IPS-NIHi7 (cell line): ENCODE data around the gene STRIT1.

Experiments
- DNase-seq: peaks from one replicate; pipeline ENCODE4 v3.0.0; 2012; ENCODE audit warnings: mixed read lengths; ENCODE audit errors: extremely low spot score

Gene STRIT1

DNA sequence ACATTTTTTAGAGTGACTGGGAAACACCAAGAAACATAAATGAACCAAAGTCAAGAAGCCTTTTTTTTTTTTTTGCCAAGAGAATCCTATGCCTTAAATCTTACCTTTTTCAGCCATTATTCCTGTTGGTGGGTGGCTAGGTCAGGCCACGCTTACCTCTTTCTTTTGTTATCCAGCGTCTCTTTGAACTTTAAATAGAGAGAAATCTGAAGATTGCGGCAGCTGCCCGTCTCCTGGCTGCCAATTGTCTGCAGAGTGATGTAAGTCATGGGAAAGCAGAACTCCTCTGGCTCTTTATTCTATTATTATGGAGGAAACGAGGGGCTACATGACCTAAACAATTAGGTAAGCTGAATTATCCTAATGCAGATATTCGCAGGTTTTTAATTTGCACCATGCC is at the start of gene STRIT1:
STRIT1 (minus strand) TSS at position 168 of the 400 bp plus-strand sequence.
- no peak for DNase-seq

DNA sequence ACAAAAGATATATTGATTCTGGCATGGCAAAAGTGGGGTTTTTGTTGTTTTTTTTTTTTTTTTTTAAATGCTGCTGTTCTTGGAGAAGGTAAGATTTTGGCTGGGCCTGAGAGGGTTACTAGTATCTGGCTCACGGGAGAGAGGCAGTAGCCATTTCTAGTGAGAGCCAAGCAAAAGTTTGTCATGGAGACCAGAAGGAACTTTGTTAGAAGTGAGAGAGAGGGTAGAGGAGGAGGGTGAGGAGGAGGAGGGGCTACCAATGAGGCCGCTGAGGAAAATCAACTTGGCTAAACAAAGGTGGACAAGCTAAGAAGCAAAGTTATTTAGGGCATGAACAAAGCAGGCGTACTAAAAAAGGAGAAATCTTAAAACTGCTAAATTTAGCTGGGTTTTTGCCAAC is 48.9 kb upstream of the STRIT1 start:
- DNase-seq, result no peak

DNA sequence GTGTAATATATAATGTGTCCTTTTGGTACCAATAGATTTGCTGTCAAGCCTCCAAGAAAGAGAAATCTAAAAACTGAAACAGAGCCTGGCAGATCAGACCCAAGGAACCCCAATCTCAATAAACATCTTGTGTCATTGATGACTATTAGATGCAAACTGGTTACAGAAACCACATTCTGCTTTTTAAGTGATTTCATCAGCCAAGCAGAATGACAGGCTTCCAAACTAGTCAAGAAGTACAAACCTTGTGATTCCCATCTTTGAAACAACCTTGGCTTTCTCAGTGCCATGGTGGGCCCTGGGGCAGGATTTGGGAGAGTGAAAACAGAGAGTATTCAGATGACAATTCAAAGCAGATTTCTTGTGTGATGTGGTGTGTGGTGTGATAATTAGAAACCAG is 45.6 kb upstream of the STRIT1 start:
- no peak for DNase-seq

DNA sequence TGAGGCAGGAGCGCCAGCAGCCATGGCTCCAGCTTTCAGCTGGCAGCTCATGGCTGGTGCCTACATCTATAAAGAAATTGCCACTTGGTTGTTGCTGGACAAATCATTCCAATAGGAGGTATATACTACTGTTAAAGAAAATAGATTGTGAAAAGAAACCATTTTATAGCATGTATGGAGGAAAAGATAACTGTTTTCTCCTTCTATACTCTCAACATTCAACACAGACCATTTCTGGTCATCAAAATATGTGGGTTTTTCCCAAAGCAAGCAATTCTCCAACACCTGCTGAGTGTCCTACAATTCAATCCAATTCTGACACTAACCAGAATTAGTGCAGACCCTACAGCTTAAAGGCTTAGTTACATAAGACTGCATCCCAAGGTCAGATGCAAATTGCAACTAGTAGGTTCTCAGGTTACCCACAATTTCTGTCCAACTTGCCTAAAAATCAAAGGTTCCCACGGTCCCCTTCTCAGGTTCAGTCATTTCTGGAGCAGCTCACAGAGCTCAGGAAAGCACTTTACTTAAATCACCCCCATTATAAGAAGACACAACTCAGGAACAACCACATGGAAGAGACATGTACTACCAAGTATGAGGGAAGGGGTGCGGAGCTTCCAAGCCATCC is 42.4 kb upstream of the STRIT1 start:
- no peak for DNase-seq

DNA sequence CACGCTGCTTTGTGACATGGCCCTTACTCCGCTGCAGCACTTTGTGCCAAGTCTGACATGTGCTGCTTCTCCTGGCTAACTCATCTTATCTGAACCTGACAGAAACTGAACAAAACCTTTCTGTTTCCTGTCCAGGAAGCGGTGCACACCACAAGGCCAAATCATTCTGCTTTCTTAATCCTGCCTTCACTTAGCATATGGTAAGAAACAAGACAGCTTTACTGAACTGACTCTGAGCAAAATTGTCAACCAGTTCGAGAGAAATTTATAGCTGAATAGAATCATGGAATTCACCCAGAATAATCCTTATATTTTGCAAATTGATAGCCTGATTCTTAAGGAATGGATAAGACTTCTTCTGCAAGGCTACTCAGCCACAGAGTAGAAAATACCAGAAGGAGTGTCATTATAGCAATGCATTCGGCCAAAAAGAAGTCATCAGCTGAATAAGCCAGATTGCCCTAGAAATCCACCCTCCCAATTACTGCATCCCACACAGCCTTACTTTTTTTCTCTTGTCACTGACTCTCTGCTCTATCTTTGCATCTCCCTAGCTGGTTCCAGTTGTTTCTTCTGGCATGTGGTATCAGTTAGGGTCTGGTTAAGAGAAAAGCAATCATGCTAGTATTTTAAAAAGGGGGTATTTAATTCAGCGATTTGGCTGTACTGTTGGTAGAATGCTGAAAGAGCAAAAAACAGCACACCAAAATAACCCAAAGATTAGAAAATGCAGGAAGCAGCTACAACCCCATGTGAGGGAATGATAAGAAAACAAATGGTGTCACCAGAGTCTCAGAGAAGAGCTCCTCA is 41.6 kb upstream of the STRIT1 start:
- no peak for DNase-seq

DNA sequence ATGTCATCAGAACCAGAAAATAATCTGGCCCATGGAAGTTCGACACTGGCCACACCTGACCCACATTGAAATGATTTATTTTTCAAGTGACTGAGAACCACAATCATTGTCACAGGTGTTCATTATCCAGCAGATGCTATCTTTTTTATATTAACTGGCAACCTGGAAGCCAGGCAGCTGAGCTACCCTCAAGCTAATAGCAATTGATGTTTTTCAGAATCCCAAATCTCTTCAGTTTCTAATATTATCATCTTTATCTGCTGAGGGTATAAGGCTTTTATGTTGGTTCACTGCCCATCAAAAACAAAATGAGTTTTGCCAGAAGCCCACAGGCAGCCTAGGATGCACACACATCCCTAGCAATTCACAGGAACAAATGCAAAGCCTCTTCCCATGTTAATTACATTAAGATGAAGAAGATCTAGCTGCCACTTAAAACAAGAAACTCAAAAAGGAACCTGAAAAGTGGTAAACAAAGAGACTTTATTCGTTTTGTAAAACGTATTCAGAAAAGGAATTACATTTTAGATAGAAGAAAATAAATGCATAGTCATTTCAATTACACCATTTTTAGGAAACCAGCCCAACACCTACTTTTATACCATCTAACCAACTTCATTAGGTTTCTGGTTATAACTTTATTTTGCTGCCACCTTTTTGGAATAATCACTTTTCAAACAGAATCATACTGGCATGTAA is 40.9 kb upstream of the STRIT1 start:
- no peak for DNase-seq

DNA sequence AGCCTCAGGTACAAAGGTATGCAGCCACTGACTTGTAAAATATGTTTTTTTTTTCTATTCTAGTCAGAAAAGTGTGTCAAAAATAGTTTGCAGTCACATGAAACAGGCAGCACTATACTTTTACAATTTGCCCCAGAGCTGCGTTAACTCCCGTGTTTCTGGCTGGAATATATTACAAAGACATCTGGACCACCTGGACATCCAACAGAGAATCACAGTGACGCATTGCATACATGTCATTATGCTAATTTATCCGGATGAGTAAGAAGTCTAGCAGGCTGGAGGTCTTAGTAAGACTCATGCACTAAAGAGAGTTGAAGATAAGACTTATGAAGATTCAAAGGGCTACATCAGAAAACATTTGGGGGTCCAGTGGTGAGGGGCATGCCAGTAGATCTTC is 39.2 kb upstream of the STRIT1 start:
- no peak for DNase-seq

DNA sequence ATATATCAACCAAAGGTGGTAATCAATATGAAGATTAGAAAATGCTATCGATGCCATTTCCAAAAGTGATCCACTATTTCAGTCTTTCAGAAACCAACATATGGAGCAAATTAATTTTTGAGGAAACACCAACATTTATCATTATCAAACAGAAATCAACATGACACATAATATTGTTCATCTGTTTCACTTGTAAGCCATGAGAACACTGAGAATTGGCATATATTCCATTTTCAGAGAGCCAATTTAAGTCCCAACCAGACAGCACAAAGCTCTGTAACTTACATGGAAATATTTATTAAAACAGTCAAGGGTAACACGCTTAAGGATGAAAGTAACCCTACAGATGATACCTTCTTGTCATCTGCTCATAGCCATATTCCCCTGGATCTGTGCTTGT is 37.6 kb upstream of the STRIT1 start:
- DNase-seq, result no peak

DNA sequence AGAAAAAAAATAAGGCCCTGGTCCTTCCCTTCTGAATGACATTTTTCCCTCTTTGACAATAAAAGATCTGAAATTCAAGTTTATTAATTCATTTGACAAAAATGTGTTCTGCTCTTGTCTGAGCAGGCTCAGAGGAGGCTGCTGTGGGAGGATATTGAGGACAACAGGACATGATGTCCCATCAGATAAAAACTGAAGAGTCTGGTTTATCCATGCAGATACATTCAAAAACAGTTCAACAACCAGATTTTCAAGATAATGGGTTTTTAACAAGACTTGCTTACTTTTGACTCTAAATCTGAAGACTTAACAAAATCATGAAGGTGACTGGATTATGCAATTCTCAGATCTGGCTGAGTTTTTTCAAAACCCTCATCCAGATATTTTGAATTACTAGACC is 36.9 kb upstream of the STRIT1 start:
- DNase-seq, result no peak

DNA sequence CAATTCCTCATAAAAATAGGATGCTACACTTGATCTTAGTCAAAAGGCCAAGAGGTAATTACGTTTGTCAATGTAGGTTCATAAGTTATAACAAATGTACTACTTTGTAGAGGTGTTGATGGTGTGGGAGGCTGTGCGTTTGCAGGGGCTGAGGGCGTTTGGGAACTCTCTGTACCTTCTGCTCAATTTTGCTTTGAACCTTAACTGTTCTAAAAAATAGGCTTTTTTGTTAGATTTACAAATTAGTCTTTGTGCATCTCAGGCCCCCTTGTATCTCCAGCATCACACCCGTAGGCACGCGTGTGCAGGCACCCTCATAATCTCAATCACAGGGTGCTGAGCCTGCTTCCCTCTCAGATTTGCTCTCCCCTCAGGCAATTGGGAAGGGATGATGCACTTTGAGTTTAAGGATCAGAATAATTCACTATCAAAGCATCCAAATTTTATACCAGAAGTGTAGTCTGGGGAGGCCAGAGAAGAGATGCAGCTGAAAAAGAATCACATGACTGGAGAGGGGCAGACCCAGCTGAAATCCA is 36.1 kb upstream of the STRIT1 start:
- no peak for DNase-seq

DNA sequence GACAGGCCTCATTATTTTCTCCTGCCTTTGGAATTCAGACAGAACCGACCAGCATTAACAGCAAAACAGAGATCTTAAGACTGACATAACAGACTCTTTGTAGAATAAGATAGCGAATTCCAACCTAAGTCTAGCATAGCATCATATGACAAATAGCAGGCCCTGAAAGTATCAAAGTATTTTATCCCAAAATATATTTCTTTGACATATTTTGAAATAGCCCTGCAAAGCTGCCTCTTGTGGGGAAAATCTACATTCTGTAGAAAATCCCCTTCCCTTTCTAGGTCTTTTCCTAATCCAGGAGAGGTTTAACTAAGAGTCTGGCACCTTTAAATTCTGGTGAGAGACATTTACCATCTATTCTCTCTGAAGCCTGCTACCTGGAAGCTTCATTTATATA is 34.4 kb upstream of the STRIT1 start:
- DNase-seq, result no peak

DNA sequence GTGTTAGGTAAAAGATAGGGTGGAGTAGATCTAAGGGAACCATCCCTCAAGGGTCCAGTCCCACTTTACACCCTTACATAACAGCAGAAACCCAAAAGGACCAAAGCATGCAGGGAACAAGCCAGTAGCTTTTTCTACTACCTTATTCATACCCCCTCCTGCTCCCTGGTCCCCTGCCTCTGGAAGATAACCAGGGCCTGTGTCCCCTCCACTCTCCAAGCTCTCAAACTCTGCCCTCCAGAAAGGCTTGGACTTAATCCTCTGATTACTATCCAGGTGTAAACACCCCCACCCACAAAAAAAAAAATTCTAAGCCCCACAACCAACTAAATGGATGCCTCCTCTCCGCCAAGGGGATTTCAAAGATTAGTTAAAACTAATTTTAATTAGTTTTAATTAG is 33.9 kb upstream of the STRIT1 start:
- no peak for DNase-seq

DNA sequence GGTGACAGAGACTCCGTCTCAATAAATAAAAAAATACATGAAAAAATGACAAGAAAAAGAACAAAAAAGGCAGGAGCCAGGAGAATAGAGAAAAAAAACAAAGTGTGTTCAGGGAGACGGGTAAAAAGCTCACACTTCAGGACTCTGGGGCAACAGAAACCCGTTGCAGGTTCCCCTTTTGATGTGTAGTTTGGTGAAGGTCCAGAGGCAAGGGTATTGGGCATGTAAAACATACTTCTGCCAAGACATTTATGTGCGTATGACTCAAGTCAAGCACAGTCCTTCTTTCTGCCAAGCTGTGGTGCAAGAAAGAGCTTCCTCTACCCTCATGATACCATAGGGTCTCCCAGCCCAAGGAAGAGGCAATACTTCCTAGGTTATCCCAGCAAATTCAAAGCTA is 33.4 kb upstream of the STRIT1 start:
- DNase-seq, result no peak

DNA sequence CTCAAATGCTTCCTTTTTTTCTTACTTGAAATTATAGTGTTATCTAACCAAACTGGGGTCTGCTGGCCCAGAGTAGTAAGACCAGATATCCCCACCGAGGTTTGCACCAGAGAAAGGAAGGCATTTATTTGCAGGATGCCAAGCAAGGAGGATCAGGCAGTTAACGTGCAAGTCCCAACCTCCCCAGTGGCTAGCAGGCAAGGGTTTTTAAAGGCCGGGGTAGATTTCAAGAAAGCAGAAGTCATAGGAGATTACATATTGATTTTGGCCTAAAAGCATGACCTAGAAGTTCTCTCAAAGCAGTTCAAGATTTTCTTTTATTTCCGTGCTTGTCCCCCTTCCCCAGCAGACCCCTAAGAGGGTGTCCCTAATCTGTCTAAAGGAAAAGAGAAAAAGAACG is 32.8 kb upstream of the STRIT1 start:
- no peak for DNase-seq

DNA sequence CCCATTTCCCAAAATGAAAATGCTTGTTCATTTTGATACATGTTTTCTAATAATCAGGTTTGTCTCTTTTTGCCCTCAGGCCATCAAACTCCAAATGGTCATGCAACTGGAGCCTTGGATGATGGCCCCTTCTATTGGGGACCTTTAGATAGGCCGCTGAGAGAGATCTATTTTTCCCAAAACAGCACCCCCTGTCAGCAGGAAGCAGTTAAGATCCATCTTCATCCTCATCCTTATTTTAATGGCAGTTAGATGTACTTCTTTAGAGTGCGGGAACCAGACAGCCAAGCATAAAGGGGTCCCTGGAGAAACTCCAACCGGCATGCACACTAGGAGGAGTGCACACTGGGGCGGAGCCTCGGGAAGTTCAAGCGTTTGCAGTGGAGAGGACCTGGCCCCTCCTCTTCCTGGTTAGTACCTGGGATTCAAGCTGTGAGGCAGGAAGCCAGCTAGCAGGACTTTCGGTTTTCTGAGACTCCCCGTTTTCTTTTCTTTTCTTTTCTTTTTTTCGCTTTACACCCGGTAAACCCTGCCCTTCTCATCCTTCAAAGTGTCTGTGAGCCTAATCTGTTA is 31.9 kb upstream of the STRIT1 start:
- DNase-seq, result no peak

DNA sequence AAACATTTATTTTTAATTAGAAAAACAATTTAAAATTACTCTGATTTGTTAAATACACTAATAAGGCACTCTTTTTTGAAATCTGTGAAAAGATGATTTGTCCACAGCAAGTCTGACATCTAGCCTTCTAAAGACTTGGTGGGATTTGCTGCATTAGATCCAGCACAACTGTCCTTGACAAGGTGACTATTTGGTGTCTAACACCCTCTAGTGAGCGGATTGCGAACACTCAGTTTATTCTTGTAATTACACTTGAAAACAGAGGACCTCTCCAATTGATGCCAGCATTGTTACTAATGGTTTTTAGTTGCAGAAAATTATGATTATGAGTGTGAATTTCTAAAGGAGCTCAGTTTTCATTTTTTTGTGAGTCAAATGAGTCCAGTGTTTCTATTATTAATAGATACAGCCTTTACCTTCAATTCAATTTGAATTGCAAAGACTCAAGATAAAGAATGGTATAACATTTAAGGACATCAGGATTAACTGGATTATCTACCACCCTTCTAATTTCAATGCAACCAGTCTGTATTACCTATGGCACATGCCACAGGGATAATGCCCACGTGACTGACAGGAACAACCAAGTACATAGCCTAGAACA is 29.7 kb upstream of the STRIT1 start:
- DNase-seq, result peak; percentile 71

DNA sequence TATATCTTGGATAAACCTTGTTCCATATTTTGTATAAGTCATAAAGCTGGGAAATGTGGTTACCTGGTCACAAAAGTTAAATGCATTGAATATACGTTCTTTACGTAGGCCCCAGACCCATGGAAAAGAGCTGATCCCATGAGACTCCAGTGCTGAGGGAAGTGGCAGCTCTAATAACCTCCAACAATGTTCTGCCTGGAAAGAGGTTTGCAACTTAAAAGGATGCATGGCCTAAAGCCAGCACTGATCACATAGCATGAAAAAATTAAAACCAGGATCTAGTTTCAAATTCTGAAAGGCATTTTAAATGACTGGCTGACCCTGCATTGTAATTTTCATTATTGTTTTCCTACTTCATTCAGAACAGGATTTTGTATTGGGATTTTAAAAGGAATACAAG is 27.9 kb upstream of the STRIT1 start:
- DNase-seq, result no peak

DNA sequence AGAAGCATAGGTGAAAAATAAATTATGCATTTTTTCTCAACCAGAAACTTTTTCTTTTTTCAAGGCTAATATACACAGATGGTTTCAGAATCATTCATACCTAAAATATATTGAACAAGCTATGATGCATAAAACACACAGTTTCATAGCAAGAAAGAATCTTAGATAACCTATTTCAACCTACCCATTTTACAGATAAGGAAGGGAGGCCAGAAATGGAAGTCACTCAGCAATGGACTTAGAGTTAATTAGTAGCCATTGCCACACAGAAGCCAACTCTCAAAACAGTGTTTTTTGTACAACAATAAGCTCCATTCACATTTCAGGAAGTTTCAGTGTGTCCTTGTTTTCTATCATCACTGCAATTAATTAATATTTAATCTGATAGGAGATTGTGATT is 27.5 kb upstream of the STRIT1 start:
- DNase-seq, result no peak

DNA sequence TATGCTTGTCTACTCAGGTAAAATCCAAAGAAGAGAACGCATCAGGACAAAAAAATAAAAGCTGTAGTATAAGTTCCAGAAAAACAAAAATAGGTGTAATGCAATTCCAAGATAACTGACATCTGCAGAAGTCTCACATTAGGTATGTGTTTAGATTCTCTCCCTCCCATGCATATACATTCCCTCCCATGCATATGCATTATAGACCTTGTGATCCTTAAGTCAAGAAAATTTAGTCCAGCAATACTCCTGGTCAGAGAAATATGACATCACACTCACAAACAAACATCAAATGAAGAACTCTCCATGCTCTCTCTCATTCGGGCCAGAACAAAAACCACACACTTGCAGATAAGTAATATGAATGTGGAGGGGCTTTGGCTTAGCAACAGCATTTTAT is 25.3 kb upstream of the STRIT1 start:
- DNase-seq, result no peak

DNA sequence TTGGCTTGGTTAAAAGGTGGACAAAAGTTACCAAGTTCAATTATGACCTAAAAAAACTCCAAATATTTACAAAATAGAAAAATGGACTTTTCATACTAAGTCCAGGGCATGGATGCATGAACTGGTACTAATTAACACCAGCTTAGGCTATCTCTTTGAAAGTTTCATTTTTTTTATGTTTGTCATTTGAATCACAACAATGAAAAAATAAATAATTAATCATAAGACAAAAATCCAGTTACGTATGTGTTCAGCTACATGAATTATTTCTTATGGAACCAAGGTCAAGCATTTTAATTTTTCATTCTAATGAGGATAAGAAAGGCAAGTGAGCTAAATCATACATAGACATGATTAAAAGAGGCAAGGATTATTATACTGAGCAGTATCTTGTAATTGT is 23.7 kb upstream of the STRIT1 start:
- no peak for DNase-seq

DNA sequence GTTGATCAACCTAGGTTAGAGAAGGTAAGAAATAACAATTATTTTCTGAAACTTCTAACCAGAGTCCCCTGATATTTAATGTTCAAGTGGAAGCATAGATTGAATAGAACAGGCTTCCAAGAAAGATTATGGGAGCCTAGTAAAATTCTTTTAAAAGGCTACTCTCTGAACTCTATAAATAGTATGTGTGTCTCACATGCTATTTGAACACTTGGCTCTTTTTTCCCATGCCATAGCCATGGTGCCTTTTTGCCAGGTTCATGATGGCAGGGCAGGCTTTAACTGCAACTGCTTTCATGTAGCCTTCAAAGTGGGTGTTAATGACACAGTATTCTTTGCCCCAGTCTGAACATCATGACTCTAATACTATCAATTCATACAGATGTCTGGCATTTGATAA is 22.9 kb upstream of the STRIT1 start:
- no peak for DNase-seq

DNA sequence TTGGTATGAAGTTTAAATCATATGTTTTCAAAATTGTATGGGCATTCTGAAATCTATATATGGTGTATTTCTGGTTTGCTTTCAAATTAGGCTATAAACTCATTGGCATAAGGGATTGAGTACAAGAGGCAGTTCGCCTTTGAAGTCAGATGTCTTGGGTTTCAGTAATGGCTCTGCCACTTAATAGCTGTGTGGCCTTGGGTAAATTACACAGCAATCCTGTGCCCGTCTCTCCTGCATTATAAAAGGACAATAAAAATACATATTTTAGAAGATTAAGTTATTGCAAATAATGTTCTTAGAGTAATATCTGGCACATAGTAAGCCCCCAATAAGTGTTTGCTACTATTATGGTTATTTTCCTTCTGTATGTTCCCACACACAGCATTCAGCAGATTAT is 20.4 kb upstream of the STRIT1 start:
- no peak for DNase-seq
